GM21367 (cell line): ENCODE measurements around the gene QTRT2.

Source experiments
- ATAC-seq: cut with Tn5 transposase; IDR thresholded peaks from one replicate; pipeline ENCODE4 v1.9.1; 2021; ENCODE audit not compliant: unreplicated experiment

QTRT2 gene

GRCh38 chr3:114056130-114057010 lies at the start of gene QTRT2, which contains the start of gene CCDC191:
TSS of gene QTRT2 (plus strand) at chr3:114056737. CDS start at chr3:114065258, 8,521 bp downstream.
TSS of gene CCDC191 (minus strand) at chr3:114056526. CDS start at chr3:114056466, 60 bp downstream.
- ATAC-seq = peak; percentile 97

GRCh38 chr3:114011059-114011797 lies 45.3 kb upstream of the QTRT2 start:
- ATAC-seq = peak; percentile 78

GRCh38 chr3:114014211-114014610 lies 42.3 kb upstream of the QTRT2 start:
- ATAC-seq = no peak

- ATAC-seq = no peak
Measured at GRCh38 chr3:114019486-114019885, 37.1 kb upstream of the QTRT2 start.

GRCh38 chr3:114020907-114021306 lies 35.6 kb upstream of the QTRT2 start:
- no peak for ATAC-seq

GRCh38 chr3:114022145-114022802 lies 34.3 kb upstream of the QTRT2 start:
- no peak for ATAC-seq

GRCh38 chr3:114025451-114025850 lies 31.1 kb upstream of the QTRT2 start:
- ATAC-seq = no peak

- ATAC-seq = no peak
Measured at GRCh38 chr3:114026331-114026730, 30.2 kb upstream of the QTRT2 start.

- no peak for ATAC-seq
Measured at GRCh38 chr3:114033721-114034120, 22.8 kb upstream of the QTRT2 start.

GRCh38 chr3:114034211-114034610 lies 22.3 kb upstream of the QTRT2 start:
- ATAC-seq = no peak

- ATAC-seq = no peak
Measured at GRCh38 chr3:114034787-114035545, 21.6 kb upstream of the QTRT2 start.

GRCh38 chr3:114035896-114036295 lies 20.6 kb upstream of the QTRT2 start:
- no peak for ATAC-seq

- no peak for ATAC-seq
Measured at GRCh38 chr3:114043205-114043604, 13.3 kb upstream of the QTRT2 start.

GRCh38 chr3:114052216-114052615 lies 4.3 kb upstream of the QTRT2 start:
- no peak for ATAC-seq

GRCh38 chr3:114057011-114057347 lies 442 bp downstream of the QTRT2 start:
- peak; percentile 5 for ATAC-seq

- no peak for ATAC-seq
Measured at GRCh38 chr3:114058646-114059045, 2.1 kb downstream of the QTRT2 start.

- ATAC-seq = no peak
Measured at GRCh38 chr3:114060906-114061655, 4.5 kb downstream of the QTRT2 start.

- no peak for ATAC-seq
Measured at GRCh38 chr3:114067804-114068203, 11.3 kb downstream of the QTRT2 start.

- ATAC-seq = no peak
Measured at GRCh38 chr3:114068336-114068735, 11.8 kb downstream of the QTRT2 start.

- ATAC-seq = no peak
Measured at GRCh38 chr3:114071786-114072185, 15.2 kb downstream of the QTRT2 start.
